HepG2 (cell line): ENCODE data around the gene SLC6A8. TPM values are rescaled to one million over a fixed set of nuclear protein-coding genes. Genes with fewer than 3 reads are reported as not detected.

Source experiments
- ATAC-seq: fragments of 200-7000 bp; cut with Tn5 transposase; 3 replicates; pipeline ENCODE4 v1.9.1; 2020; ENCODE audit warnings: mild to moderate bottlenecking, moderate library complexity
- BruUV-seq: library from RNA; stranded (reverse); fragments of 400-500 nt; replicated peaks from 2 replicates; lab custom pipeline; 2021; lab: Mats Ljungman, UMichigan
- CTCF ChIA-PET: fragments of 300-600 bp; formaldehyde crosslinking; extraction: SDS; loops from one replicate; lab custom pipeline; 2021; ENCODE audit warnings: low total read pairs, inconsistent platforms, low intra/inter-chr PET ratio; lab: Yijun Ruan, JAX
- POLR2A ChIA-PET: fragments of 350-600 bp; sonication (Branson Sonifier 250); formaldehyde crosslinking; loops from one replicate; lab custom pipeline; 2020; ENCODE audit warnings: antibody characterized with exemption, inconsistent platforms; lab: Yijun Ruan, JAX
- DNase-seq: peaks from one replicate; pipeline ENCODE4 v3.0.0-alpha.2; 2015; ENCODE audit warnings: low spot score
- FAIRE-seq: peaks from 3 replicates; lab custom pipeline; 2011; peaks lifted over from hg19 to GRCh38; lab: Jason Lieb, UNC
- H2AFZ ChIP-seq: one replicate; pipeline ENCODE4 v1.6.1; 2011; ENCODE audit warnings: low read length, inconsistent platforms
- H3K27ac ChIP-seq: fragments of 300-600 bp; 3 replicates; pipeline ENCODE4 v1.8.0; 2011; ENCODE audit warnings: mixed run types, mild to moderate bottlenecking, mixed read lengths, low read length, inconsistent platforms; ENCODE audit not compliant: insufficient read depth; ENCODE audit errors: extremely low read length
- H3K27me3 ChIP-seq, 2 experiments: fragments of 200-600 bp in 1 of 2; 2 replicates in 1 of 2; 3 replicates in 1 of 2; pipeline versions ENCODE4 v1.6.0 to v1.8.0; 2011; ENCODE audit warnings: low read length in 2 of 2, mild to moderate bottlenecking in 2 of 2, moderate library complexity in 2 of 2, inconsistent platforms in 1 of 2; ENCODE audit not compliant: insufficient read depth in 2 of 2, control insufficient read depth in 1 of 2
- H3K36me3 ChIP-seq, 2 experiments: fragments of 200-600 bp in 1 of 2; replicated peaks in 1 of 2; 2 replicates in 1 of 2; 3 replicates in 1 of 2; pipeline versions ENCODE4 v1.5.1 to v1.8.0; 2011; ENCODE audit warnings: low read length in 2 of 2, inconsistent platforms in 1 of 2; ENCODE audit not compliant: insufficient read depth in 2 of 2, control insufficient read depth in 1 of 2
- H3K4me1 ChIP-seq: 2 replicates; pipeline ENCODE4 v1.5.1; 2012; ENCODE audit warnings: low read length, inconsistent platforms; ENCODE audit not compliant: insufficient read depth
- H3K4me2 ChIP-seq: 2 replicates; pipeline ENCODE4 v1.6.0; 2011; ENCODE audit warnings: low read depth, low read length, inconsistent platforms
- H3K4me3 ChIP-seq, 3 experiments: fragments of 200-600 bp in 1 of 3; sonication (generic), shearing (Covaris generic) in 1 of 3; replicated peaks in 1 of 3; 2 replicates each; pipeline ENCODE4 v1.5.1; 2011 to 2016; ENCODE audit warnings: low read length in 3 of 3, inconsistent platforms in 2 of 3, low read depth in 2 of 3, mild to moderate bottlenecking in 2 of 3, control low read depth in 1 of 3, mixed read lengths in 1 of 3; ENCODE audit not compliant: insufficient read depth in 1 of 3
- H3K79me2 ChIP-seq: one replicate; pipeline ENCODE4 v1.6.1; 2011; ENCODE audit warnings: low read length, inconsistent platforms; ENCODE audit not compliant: insufficient read depth
- H3K9ac ChIP-seq: 2 replicates; pipeline ENCODE4 v1.6.0; 2011; ENCODE audit warnings: mild to moderate bottlenecking, low read depth, low read length, inconsistent platforms; ENCODE audit not compliant: insufficient read depth
- H3K9me3 ChIP-seq: 2 replicates; pipeline ENCODE4 v1.5.1; 2012; ENCODE audit warnings: mild to moderate bottlenecking, low read length
- H4K20me1 ChIP-seq: 2 replicates; pipeline ENCODE4 v1.6.0; 2011; ENCODE audit warnings: inconsistent platforms, mild to moderate bottlenecking, low read length, moderate library complexity; ENCODE audit not compliant: insufficient read depth
- MLLT10 ChIP-seq: sonication (generic); formaldehyde crosslinking; IDR thresholded peaks from 2 replicates; pipeline ENCODE4 v1.4.0; 2020; ENCODE audit warnings: missing genetic modification reagents
- ZBTB38 ChIP-seq: sonication (generic); formaldehyde crosslinking; IDR thresholded peaks from 2 replicates; pipeline ENCODE4 v1.5.1; 2020; ENCODE audit warnings: mild to moderate bottlenecking, missing genetic modification reagents
- WGBS: methylation state at CpG from one replicate; pipeline ENCODE4 v1.1.6; 2017; ENCODE audit warnings: low lambda C conversion rate; 5-methylcytosine and 5-hydroxymethylcytosine counted together
- in situ Hi-C: cut with HindIII; loops from 2 replicates; pipeline ENCODE4 v1.10.0; 2017; ENCODE audit warnings: low pct_unique_long_range_greater_than_20kb; ENCODE audit not compliant: extremely low pct_ligation_motif_present
- intact Hi-C: fragments of 100-400 bp; cut with micrococcal nuclease; formaldehyde crosslinking; loops from one replicate; pipeline ENCODE4 v1.10.0; 2022; ENCODE audit not compliant: unreplicated experiment
- polyA plus RNA-seq, 8 experiments: library from polyadenylated mRNA; depleted of rRNA in 3 of 8; stranded (reverse) in 7 of 8; unstranded in 1 of 8; fragments of >200 nt; fragmentation: Illumina TruSeq in 4 of 8; extraction: Trizol in 4 of 8; gene quantifications; 2 replicates each; pipeline versions ENCODE4 v1.2.1 to v1.2.3, GENCODE V29; 2011 to 2016; ENCODE audit warnings: low read depth in 4 of 8, missing spikeins in 1 of 8, mixed read lengths in 1 of 8; ENCODE audit not compliant: insufficient read depth in 1 of 8
- total RNA-seq, 5 experiments: library from RNA; depleted of rRNA; stranded (reverse); fragments of >200 nt; fragmentation: Illumina TruSeq; extraction: Trizol; gene quantifications; 2 replicates each; pipeline ENCODE4 v1.2.3, GENCODE V29; 2016; ENCODE audit warnings: low read depth in 1 of 5
- TF ChIP-seq, protein P1 (sequence below): sonication (generic); formaldehyde crosslinking; IDR thresholded peaks from 2 replicates; pipeline ENCODE4 v1.5.1; 2020; ENCODE audit warnings: mild to moderate bottlenecking, missing genetic modification reagents, moderate library complexity

SLC6A8 gene
- total and polyA plus RNA-seq, 2 of the 13 experiments (the other 11 are each of a cell fraction or from before 2014, with no cell fraction given): 13.9 to 176 TPM

DNA sequence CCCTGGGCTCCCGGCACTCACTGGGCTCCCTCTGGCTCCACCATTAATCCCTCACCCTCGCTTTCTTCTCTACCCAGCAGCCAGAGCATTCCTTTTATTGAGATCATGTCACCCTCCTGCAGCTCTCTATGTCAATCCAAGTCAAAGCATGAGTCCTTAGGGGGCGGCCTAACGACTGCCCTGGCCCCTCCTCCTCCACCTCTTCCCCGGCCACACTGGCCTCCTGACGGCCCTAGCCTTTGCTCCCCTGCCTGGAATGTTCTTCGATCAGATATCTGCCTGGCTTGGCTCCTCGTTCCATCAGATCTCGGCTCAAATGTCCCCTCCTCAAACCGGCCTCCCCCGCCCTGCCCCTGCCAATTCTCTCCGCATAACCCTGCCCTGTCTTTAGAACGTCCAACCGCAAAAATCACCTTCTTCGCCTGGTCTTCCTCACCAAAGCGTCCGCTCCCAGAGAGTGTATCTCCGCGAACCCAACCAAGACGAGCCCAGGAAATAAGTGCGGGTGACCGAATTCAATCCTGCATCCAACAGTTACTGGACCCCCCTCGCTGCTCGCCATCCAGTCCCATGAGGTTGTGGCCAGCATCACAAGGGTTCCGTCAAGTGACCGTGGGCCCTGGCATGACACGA is 13.4 kb upstream of the SLC6A8 start:
- WGBS: 88% methylated on average over 25 of the region's 27 CpGs
- H3K9me3 ChIP-seq: no peaks in the 10 kb centered on the region
- no peaks in the 10 kb centered on the region for H3K79me2 ChIP-seq
- POLR2A ChIA-PET: no interaction called here
- ATAC-seq (no peak), DNase-seq (no peak), FAIRE-seq (no peak)
- peaks cover 57% of the 10 kb centered on the region for H3K4me1 ChIP-seq
- no peaks in the 10 kb centered on the region for H3K36me3 ChIP-seq
- H3K4me3 ChIP-seq: no peak overlapping the region
- no peaks in the 10 kb centered on the region for H3K27me3 ChIP-seq
- in situ Hi-C loops: loop anchor here (25.0 kb wide), 1 partner anchor 712 kb away; no protein-coding TSS in a partner anchor
- no peak overlapping the region for H2AFZ ChIP-seq
- no peaks in the 10 kb centered on the region for H4K20me1 ChIP-seq
- TF ChIP-seq, protein P1, sequence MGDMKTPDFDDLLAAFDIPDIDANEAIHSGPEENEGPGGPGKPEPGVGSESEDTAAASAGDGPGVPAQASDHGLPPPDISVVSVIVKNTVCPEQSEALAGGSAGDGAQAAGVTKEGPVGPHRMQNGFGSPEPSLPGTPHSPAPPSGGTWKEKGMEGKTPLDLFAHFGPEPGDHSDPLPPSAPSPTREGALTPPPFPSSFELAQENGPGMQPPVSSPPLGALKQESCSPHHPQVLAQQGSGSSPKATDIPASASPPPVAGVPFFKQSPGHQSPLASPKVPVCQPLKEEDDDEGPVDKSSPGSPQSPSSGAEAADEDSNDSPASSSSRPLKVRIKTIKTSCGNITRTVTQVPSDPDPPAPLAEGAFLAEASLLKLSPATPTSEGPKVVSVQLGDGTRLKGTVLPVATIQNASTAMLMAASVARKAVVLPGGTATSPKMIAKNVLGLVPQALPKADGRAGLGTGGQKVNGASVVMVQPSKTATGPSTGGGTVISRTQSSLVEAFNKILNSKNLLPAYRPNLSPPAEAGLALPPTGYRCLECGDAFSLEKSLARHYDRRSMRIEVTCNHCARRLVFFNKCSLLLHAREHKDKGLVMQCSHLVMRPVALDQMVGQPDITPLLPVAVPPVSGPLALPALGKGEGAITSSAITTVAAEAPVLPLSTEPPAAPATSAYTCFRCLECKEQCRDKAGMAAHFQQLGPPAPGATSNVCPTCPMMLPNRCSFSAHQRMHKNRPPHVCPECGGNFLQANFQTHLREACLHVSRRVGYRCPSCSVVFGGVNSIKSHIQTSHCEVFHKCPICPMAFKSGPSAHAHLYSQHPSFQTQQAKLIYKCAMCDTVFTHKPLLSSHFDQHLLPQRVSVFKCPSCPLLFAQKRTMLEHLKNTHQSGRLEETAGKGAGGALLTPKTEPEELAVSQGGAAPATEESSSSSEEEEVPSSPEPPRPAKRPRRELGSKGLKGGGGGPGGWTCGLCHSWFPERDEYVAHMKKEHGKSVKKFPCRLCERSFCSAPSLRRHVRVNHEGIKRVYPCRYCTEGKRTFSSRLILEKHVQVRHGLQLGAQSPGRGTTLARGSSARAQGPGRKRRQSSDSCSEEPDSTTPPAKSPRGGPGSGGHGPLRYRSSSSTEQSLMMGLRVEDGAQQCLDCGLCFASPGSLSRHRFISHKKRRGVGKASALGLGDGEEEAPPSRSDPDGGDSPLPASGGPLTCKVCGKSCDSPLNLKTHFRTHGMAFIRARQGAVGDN (CRISPR knock-in tag): peak; percentile 79
- TF ChIP-seq ZBTB38: 0 out of 2 replicates have a peak, but pooled peaks have one; percentile 60
- TF ChIP-seq MLLT10 (CRISPR knock-in tag): no peak
- intact Hi-C loops: no loop called here
- CTCF ChIA-PET: no interaction called here
- no peak overlapping the region for H3K27ac ChIP-seq
- H3K4me2 ChIP-seq: no peak overlapping the region
- no TSS peak for BruUV-seq
- no peak overlapping the region for H3K9ac ChIP-seq
